IPS-NIHi7 (cell line): ENCODE data around the gene TWIST2.

Experiments used
- DNase-seq: peaks from one replicate; pipeline ENCODE4 v3.0.0; 2012; ENCODE audit warnings: mixed read lengths; ENCODE audit errors: extremely low spot score

Gene TWIST2

DNA sequence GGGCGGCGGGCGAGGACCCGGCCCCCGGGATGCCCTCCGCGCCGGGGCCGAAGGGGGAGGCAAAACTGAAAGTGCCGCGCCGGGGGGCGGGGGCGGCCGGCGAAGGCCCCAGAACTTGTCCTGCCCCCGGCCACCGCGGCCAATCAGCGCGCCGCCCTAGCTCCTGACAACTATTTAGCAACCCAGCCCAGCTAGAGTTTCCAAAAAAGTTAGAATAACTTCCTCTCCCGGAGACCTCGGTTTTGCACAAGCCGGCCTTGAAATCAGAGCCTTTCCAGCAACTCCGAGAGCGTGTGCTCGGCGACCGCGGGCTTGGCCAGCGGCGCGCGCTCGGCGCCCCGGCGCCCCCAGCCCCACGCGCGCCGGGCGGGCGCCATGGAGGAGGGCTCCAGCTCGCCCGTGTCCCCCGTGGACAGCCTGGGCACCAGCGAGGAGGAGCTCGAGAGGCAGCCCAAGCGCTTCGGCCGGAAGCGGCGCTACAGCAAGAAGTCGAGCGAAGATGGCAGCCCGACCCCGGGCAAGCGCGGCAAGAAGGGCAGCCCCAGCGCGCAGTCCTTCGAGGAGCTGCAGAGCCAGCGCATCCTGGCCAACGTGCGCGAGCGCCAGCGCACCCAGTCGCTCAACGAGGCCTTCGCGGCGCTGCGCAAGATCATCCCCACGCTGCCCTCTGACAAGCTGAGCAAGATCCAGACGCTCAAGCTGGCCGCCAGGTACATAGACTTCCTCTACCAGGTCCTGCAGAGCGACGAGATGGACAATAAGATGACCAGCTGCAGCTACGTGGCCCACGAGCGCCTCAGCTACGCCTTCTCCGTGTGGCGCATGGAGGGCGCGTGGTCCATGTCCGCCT, at the start of gene TWIST2:
Gene TWIST2, plus strand, starts transcription at position 245 of the 850 bp plus-strand sequence. Its CDS starts 131 bp downstream, at position 376.
- DNase-seq, result peak; percentile 74

GRCh38 chr2:238801791-238802190, 46.1 kb upstream of the TWIST2 start:
- DNase-seq, result no peak

DNA sequence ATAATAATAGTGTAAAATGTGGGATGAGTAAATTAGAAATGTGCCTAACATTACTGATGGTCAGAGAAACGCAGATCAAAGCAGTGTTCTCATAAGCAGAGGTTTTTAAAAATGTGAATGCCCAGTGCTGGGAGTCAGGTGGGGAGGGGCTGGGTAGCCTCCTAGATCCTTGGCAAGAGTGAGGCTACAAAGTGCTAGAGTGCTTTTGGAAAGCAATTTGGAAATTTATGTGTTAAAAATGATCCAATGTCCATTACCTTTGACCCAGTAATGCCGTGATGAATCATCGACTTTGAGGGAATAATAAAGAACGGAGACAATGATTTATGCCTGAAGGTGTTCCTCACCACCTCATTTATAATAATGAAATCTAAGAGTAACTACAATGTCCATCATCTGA, 44.9 kb upstream of the TWIST2 start:
- no peak for DNase-seq

DNA sequence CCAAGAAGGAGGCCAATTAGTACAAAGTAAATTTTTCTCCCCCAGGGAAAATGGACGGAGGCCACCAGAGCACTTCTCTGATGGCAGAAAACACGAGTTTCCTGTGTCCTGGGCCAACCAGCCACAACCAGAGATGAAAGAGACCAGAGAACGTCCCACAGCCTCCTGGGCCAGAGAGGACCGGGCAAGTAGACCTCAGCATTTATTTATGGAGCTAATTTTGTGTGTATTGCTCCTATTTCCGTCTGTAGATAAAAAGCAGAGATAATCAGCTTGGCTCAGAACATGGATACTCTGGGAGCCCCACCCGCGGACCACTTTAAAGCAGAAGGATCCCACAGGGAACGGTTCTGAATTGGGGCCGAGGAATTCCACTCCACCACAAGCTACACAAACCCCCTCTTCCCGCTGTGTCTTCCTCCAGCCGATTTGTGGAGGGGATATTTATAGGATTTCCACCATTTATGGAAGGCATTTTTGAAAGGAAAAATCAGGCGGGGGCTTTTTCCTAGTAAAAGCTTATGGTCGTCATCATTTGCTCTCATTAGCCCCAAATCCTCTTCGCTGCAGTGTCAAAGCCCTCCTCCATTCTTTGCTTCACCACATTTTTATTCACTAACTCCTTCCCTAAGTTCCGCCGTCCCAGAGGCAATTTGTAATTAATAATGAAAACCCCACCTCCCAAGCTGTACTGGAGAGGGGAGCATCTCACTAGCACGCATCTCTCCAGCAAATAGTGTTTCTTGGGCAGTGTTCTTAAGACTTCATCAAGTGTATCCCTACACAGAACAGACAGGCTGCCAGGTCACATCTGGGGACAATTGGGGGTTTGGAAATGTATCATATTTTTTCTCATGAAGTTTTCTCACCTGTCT, 43.7 kb upstream of the TWIST2 start:
- no peak for DNase-seq

DNA sequence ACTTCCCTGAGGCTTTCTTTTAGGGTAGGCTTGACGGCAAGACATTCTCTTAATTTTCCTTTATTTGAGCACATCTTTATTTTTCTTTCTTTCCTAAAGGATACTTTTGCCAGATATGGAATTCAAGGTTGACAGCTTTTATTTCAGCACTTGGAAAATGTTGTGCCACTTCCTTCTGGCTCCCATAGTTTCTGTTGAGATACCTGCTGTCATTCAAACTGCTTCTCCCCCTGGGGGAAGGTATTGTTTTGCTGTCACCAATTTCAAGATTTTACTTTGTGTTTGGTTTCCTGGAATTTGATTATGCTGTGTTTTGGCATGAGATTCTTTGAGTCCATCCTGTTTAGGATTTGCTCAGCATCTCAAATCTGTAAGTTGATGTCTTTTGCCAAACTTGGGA, 39.1 kb upstream of the TWIST2 start:
- DNase-seq, result no peak

DNA sequence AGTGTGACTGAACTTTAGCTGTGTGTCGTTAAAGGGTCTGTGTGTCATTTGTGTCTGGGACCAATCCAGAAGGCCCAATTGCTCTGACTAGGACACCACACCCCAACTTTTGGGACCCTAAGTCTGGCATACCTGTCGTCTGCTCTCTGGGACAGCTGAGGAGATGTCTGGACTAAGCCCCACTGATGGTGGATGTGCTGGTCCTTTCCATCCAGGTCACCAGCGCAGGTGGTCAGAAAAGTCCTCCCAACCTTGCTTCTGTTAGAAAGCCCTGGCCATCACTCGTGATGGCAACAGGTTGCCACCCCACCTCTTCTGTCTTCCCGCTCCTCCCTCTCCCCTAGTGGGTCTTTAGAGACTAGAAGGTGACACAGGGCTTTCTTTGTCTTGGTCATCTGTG, 37.6 kb upstream of the TWIST2 start:
- DNase-seq, result no peak

- no peak for DNase-seq
These were observed 36.6 kb upstream of the TWIST2 start for GRCh38 chr2:238811293-238811692.

DNA sequence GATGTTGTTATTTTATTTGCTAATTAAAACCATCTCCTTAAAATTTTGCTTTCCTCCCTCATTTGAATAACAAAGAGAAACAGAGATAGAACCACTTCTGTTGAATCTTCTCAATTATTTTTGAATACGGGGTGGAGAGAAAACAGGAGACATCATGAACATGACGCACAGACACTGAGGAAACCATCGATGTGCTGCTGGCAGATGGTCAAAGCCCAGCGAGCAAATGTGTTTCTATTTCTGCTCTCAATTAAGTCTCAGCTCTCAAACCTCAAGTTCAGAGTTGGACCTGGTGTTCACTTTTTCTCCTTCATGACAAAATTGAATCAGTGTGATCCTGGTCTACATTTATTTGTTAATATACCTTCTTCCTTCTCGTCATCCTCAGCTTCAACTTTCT, 36.1 kb upstream of the TWIST2 start:
- DNase-seq, result no peak

GRCh38 chr2:238813109-238813508, 34.8 kb upstream of the TWIST2 start:
- DNase-seq, result no peak

GRCh38 chr2:238814815-238815214, 33.1 kb upstream of the TWIST2 start:
- no peak for DNase-seq

DNA sequence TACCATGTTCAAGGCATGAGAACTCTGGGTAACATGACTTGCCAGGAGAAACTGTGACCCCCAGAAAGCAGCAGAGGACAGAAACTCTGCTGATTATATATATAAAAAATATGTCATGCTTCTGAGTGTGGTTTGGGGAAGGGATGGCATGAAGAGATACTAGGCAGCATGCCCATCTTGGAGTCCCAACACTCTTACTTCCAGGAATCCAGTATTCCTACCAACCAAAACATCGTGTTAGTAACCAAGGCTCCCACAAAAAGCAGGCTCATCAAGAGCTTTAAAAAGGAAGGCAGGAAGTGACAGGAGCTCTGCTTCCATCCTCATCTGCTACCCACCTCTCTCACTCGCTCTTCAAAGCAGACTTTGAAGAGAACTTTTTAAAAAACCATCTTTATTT, 31.6 kb upstream of the TWIST2 start:
- no peak for DNase-seq

GRCh38 chr2:238817382-238817781, 30.5 kb upstream of the TWIST2 start:
- DNase-seq, result peak; percentile 37

GRCh38 chr2:238817891-238818290, 30.0 kb upstream of the TWIST2 start:
- no peak for DNase-seq

GRCh38 chr2:238818561-238818960, 29.3 kb upstream of the TWIST2 start:
- no peak for DNase-seq

GRCh38 chr2:238820197-238820596, 27.7 kb upstream of the TWIST2 start:
- DNase-seq, result no peak

DNA sequence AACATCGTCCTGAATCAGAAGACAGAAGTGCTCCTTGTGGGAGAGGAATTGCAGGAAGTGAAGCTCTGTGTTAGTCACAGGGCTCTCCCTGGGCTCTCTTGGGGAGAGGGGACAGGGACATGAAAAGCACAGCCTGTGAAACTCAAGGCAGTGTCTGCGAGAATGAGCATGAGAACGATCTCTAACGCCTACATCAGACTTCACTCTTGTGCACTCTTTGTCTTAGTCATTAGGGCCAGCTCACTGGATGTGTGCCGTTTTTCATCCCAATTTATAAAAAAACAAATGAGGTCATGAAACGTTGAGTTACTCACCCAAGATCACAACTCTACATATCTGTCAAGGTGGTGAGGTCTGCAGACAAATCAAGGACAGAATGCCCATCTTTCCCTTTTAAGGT, 27.0 kb upstream of the TWIST2 start:
- no peak for DNase-seq

- DNase-seq, result no peak
These were observed 26.5 kb upstream of the TWIST2 start for GRCh38 chr2:238821391-238821790.

GRCh38 chr2:238821944-238822670, 25.8 kb upstream of the TWIST2 start:
- no peak for DNase-seq

- DNase-seq, result no peak
These were observed 24.9 kb upstream of the TWIST2 start for GRCh38 chr2:238822955-238823354.

GRCh38 chr2:238831177-238831576, 16.7 kb upstream of the TWIST2 start:
- no peak for DNase-seq

GRCh38 chr2:238834982-238835381, 12.9 kb upstream of the TWIST2 start:
- no peak for DNase-seq

DNA sequence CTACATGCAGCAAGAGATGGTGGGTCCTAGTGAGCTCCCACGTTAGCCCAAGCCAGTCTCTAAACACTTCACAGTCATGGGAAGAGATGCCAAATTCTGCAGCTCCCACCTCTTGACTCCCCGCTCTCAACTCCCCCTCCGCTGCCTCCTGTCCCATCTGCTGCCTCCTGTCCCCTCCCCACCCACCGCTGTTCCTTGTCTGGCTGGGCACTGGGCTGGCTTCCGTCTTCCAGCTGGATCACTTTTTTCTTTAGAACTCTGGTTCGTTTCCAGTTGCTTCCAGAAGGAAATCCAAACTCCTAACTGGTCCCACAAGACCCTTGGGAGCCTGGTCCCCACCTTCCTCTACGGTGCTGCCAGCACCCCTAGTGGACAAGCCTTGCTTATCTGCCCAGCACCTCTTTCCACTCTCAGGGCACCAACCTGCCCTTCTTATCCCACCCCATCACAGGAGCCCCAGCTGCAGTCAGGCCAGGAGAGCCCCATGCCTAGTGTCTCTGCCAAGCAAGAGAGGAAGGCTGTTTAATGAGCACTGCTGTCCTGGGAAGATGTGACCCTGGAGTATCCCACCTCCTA, 12.1 kb upstream of the TWIST2 start:
- peak; percentile 52 for DNase-seq
